Lung (tissue), 12 donors: Measurements from ENCODE around the gene FAM32A. TPM values are rescaled to one million over a fixed set of nuclear protein-coding genes. Genes with fewer than 3 reads are reported as not detected.
A peak's percentile ranks its signal among the peaks of the same experiment; 100 is the strongest.

Source experiments
- ATAC-seq: fragments of 200-7000 bp; cut with Tn5 transposase; one replicate; pipeline ENCODE4 v1.9.1; 2020; ENCODE audit warnings: moderate number of reproducible peaks; ENCODE audit not compliant: insufficient read depth, low FRiP score
- DNase-seq, 3 donors: peaks; one replicate each; pipeline ENCODE4 v3.0.0-alpha.2; 2013 to 2017
- H3K27ac ChIP-seq, 2 donors: one replicate each; pipeline ENCODE4 v1.5.1; 2013; ENCODE audit warnings: mild to moderate bottlenecking in 2 of 2, moderate library complexity in 2 of 2, control low read depth in 1 of 2, inconsistent platforms in 1 of 2, low read depth in 1 of 2, low read length in 1 of 2
- H3K27me3 ChIP-seq, 3 donors: one replicate each; pipeline ENCODE4 v1.5.1; 2013; ENCODE audit warnings: low read length in 2 of 3; ENCODE audit not compliant: control insufficient read depth in 3 of 3, insufficient read depth in 3 of 3
- H3K36me3 ChIP-seq, 4 donors: one replicate each; pipeline ENCODE4 v1.5.1; 2013; ENCODE audit warnings: low read length in 4 of 4, mild to moderate bottlenecking in 1 of 4, moderate library complexity in 1 of 4; ENCODE audit not compliant: control insufficient read depth in 4 of 4, insufficient read depth in 4 of 4
- H3K4me1 ChIP-seq, 5 donors: one replicate each; pipeline ENCODE4 v1.5.1; 2013; ENCODE audit warnings: low read length in 5 of 5, mild to moderate bottlenecking in 2 of 5, moderate library complexity in 1 of 5; ENCODE audit not compliant: control insufficient read depth in 5 of 5, insufficient read depth in 5 of 5
- H3K4me3 ChIP-seq: one replicate; pipeline ENCODE4 v1.5.1; 2013; ENCODE audit warnings: mild to moderate bottlenecking, control low read depth, moderate library complexity
- H3K9ac ChIP-seq, 2 donors: one replicate each; pipeline ENCODE4 v1.5.1; 2013; ENCODE audit warnings: low read length in 2 of 2, control low read depth in 1 of 2; ENCODE audit not compliant: insufficient read depth in 1 of 2
- H3K9me3 ChIP-seq, 4 donors: one replicate each; pipeline ENCODE4 v1.5.1; 2013; ENCODE audit warnings: low read length in 3 of 4, mild to moderate bottlenecking in 1 of 4, moderate library complexity in 1 of 4; ENCODE audit not compliant: control insufficient read depth in 4 of 4, insufficient read depth in 3 of 4
- CTCF ChIP-seq: IDR thresholded peaks from 2 replicates; pipeline ENCODE4 v1.5.1; 2012; ENCODE audit warnings: mild to moderate bottlenecking; ENCODE audit errors: control extremely low read depth, extremely low read depth
- WGBS, 2 donors: extraction: QIAGEN DNeasy Blood & Tissue Kit; methylation state at CpG; one replicate each; pipeline ENCODE4 v1.1.7; 2013; 5-methylcytosine and 5-hydroxymethylcytosine counted together
- polyA plus RNA-seq, 2 donors: library from polyadenylated mRNA; stranded (reverse); fragments of 200-250 nt; gene quantifications; one replicate each; pipeline ENCODE4 v1.2.1, GENCODE V29; 2013
- total RNA-seq, 2 donors: library from RNA; depleted of rRNA in 1 of 2; stranded (reverse); fragments of >200 nt in 1 of 2; gene quantifications; one replicate each; pipeline ENCODE4 v1.2.1, GENCODE V29; 2014 to 2021
- donor health status: control.
- donor health status: control.
- donor health status: Bipolar disorder and iron deficiency.
- donor health status: healthy.
- donor health status: DM: yes; HTN: yes; CAD: no.

FAM32A gene
- total and polyA plus RNA-seq, 4 donors = 53.5 to 81.7 (median 68.8) TPM

- no peak for TF ChIP-seq CTCF
- H3K9ac ChIP-seq = peak overlapping the region in 1 of 2 donors; percentile 46
- H3K9me3 ChIP-seq = no peaks in the 10 kb centered on the region
- ATAC-seq (peak; percentile 8), DNase-seq (no peak)
- H3K27ac ChIP-seq = peak overlapping the region; percentile 83 to 91
- WGBS, 2 donors = 1% methylated on average over 18 of the region's 18 CpGs
- H3K27me3 ChIP-seq = no peaks in the 10 kb centered on the region
- peaks cover 0 to 21% (median 7%) of the 10 kb centered on the region in 4 donors for H3K36me3 ChIP-seq
- H3K4me3 ChIP-seq = peak overlapping the region; percentile 94
- H3K4me1 ChIP-seq = peaks cover 3 to 24% (median 8%) of the 10 kb centered on the region in 5 donors
These were observed 13.1 kb downstream of the FAM32A start for GRCh38 chr19:16198370-16198651.

- Histone ChIP-seq H3K4me1 (peaks cover 3 to 24% (median 8%) of the 10 kb centered on the region in 5 donors), H3K9ac (no peak overlapping the region), H3K27ac (peak overlapping the region in 1 of 2 donors; percentile 78), H3K36me3 (peaks cover 4 to 29% (median 14%) of the 10 kb centered on the region in 4 donors), H3K27me3 (no peaks in the 10 kb centered on the region), H3K4me3 (no peak overlapping the region), H3K9me3 (no peaks in the 10 kb centered on the region)
- ATAC-seq (no peak), DNase-seq (peak in 2 of 3 donors; percentile 42 to 53)
- 65 to 91% methylated on average over 9 of the region's 9 CpGs for WGBS, 2 donors
- no peak for TF ChIP-seq CTCF
These were observed 14.2 kb downstream of the FAM32A start for GRCh38 chr19:16199275-16199932.

- Histone ChIP-seq H3K36me3 (peaks cover 4 to 35% (median 16%) of the 10 kb centered on the region in 4 donors), H3K27me3 (no peaks in the 10 kb centered on the region), H3K27ac (peak overlapping the region in 1 of 2 donors; percentile 78), H3K9ac (no peak overlapping the region), H3K4me3 (no peak overlapping the region), H3K9me3 (no peaks in the 10 kb centered on the region), H3K4me1 (peaks cover 3 to 27% (median 8%) of the 10 kb centered on the region in 5 donors)
- no peak for ATAC-seq
- WGBS, 2 donors = 56 to 73% methylated on average over 20 of the region's 20 CpGs
- no peak for DNase-seq
- TF ChIP-seq CTCF = no peak
These were observed 15.1 kb downstream of the FAM32A start for GRCh38 chr19:16200038-16201010.
